Measurements from ENCODE around the gene ADRA1B.
"Not testable (repeated sequence)": the region's sequence is repeated elsewhere in the genome, so short reads cannot be mapped to it uniquely, and the experiment has no call there.

ADRA1B gene

DNA sequence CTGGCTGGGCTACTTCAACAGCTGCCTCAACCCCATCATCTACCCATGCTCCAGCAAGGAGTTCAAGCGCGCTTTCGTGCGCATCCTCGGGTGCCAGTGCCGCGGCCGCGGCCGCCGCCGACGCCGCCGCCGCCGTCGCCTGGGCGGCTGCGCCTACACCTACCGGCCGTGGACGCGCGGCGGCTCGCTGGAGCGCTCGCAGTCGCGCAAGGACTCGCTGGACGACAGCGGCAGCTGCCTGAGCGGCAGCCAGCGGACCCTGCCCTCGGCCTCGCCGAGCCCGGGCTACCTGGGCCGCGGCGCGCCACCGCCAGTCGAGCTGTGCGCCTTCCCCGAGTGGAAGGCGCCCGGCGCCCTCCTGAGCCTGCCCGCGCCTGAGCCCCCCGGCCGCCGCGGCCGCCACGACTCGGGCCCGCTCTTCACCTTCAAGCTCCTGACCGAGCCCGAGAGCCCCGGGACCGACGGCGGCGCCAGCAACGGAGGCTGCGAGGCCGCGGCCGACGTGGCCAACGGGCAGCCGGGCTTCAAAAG lies 55.7 kb downstream of the ADRA1B start:
- DNase-seq: no peak

DNA sequence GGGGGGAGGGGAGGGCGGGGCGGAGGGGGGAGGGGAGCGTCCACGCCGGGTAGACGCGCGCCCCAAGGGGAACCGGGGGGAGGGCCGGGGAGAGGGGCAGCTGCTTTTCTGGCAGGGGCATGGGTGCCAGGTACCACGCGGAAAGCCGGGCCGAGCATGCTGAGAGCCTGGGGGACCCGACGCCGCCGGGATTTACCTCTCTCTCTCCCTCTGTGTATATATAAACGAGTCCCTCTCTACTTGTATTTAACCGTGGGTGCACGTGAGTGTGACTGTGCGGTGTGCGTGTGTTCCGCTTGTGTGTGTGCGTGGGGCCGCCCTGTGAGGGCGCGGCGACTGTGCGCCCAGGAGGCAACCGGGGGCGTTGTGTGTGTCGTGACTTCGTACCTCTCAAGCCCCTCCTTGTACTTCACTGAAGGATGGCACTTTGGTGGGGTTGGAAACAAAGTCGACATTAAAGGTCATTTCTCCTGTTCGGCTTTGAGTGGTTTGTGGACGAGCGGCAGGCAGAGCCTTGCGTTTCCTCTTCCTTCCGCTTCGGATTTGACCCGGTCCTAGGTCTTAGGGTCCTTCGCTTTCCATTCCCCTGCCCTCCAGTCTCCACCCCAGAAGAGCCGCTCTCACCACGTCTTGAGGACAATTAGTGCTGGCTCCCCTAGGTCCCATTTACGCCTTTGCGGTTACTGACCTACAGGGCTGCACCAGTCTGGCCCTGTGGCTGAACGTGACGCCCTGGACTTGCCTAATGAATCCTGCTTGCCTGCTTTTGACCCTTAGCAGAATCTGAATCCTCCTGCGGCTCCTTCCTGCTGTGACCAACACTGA lies 56.5 kb downstream of the ADRA1B start:
- no peak for DNase-seq

DNA sequence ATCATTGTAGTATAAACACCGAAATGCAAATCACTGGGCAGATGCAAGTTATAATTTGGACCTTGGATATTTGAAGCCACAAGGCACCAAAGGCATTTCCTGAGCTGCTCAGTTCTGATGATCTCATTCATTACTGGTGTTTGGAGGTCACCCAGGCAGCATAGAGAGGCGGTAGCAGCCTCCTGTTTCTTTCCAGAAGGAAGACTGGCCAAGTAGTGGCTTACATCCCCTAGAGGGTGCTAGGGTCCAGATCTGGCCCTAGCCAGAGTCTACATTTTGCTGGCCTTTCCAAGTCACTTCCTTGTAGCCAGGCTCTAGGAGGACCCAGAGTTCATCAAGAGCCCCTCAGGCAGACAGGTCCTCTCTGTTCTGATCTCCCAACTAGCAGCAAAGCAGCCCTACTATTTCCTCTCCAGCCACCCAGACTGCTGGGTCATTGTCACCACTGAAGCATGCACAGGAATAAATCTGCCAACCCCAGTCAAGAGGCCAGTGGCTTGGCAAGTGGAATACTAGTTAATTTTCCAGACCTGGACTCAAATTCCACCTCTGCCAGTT lies 59.3 kb downstream of the ADRA1B start:
- DNase-seq: no peak

DNA sequence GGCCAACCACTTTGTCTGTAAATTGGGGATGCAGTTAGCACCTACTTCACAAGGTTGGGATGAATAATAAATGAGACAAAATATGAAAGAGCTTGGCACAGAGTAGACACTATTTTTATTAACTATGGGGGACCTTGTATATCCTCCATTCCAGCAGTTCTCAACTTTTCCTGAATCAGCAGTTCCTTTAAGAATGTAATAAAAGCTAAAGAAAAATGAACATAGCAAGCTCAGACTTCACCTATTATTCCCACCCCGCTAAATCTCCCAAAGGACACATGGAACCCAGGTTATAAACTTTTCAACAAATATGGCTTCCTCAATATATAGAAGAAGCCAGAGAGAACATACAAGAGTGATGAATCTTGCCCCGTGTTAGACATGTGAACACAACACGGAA lies 60.6 kb downstream of the ADRA1B start:
- no peak for DNase-seq

DNA sequence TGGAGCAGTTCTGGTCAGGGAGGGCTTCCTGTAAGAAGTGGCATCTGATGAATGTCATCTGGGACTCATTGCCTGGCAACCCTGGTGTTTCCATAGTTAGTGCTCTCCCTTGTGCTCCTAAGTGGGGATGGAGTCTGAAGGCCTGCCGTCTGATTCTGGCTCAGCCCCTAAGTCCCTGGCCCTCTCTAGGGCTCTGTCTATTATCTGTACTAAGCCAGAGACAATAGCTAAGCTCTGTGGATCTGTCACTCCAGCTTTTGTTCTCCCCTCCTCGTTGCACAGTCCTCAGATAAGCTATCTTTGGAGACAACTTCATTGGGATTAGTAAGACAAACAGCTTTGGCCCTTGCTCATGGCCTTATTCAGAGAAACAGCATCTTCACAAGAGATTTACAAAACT lies 62.1 kb downstream of the ADRA1B start:
- no peak for DNase-seq

DNA sequence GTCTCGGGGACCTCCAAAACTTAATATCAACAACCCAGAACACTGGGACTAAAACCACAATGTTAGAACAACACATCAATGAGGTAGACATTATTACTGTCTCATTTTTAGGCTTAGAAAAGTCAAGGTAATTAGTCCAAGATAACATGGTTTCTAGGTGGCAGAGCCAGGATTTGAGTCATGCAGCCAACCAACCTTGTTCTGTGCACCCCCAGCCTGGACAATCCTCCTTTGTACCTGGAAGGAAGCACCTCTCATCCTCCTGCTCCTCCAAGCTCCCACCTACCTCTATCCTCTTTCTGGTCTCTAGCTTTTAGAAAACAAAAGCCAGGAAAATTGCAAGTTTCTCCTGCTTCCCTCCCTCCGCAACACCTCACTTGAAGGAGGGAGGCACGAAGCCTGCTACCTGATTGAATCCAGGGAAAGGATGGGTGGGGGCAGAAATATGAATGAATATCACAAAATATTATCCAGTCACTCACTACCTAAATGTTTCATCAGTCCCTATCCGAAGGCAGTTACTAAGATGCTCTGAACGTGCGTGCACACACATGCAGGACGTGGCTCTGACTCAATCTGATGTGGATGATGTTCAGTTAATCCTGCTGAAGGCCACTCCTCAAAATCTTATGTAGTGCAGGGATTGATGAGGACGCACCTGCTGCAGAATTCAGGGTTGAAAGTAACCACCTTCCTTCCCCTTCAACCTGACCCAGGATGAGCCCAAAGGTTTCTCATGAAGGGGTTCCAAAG lies 66.3 kb downstream of the ADRA1B start:
- DNase-seq: no peak

DNA sequence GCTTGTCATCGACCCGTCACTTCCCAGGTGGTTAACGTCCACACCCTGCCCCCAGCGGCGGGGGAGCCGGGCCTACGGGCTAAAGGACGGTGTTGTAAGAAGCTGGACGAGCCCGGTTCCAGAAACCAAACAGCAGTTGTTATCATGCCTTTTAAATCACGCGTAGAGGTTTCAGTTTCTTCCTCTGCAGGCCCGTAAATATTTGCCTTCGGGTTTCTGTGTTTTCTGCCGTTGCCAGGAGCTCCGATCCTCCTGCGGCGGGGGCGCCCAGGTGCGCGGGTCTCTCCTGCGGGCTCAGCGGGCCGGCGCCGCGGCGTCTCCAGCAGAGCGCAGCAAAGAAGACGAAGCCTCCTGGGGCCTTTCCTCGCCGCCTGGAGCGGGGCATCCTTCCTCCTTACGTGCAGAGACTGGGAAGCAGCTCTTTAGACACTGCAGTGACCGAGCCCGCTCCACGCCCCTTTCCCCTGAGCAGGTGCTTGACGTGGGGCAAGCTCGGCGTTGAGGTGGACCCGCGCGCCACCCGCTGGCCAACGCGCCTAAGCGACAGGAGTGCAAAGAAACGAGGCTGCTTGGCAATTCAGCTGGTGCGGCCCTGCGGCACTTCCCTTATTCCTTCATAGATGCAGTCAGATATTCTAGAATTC lies 70.9 kb downstream of the ADRA1B start:
- DNase-seq: peak; percentile 45

DNA sequence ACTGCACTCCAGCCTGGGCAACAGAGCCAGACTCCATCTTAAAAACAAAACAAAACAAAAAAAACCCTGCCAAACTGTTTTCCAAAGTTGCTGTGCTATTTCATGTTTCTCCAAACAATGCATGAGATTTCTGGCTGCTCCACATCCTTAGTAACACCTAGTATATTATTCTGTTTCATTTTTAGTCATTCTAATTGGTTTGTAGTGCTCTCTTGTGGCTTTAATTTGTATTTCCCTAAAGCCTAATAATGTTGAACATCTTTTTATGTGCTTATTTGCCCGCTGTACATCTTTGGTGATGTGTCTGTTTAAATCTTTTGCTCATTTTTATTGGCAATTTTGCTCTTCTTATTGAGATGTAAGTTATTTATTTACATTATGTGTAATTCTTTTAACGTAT lies 74.2 kb downstream of the ADRA1B start:
- DNase-seq: no peak

DNA sequence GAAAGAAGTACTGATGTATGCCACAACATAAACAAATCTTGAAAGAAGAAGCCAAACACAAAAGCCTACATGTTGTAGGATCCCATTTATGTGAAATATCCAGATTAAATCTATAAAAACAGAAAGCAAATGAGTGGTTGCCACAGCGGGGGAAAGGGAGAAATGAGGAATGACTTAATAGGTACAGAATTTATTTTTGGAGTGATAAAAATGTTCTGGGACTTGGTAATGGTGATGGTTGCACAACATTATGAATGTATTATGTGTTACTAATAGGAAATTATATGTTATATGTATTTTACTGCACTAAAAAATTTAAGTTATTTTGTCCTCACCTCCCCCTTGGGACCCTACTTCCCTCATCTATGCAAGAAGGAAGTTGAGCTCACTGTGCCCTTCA lies 76.3 kb downstream of the ADRA1B start:
- DNase-seq: no peak

DNA sequence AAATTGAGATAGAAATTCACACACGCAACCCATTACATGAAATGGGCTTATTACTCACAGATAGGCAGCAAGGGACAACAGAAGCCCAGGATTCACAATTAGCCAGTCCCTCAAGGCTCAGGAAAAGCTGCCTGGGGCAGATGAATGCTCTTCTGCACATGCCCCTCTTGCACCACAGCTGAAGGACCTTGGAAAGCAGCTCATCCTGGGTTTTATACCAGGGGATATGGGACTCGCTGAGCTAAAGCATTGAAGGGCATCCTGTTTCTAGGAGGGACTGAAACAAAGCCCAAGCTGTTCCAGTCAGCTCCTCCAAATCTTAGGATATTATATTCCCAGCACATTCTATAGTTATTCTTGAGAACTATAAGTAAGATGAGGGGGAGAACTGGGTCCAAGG lies 76.9 kb downstream of the ADRA1B start:
- DNase-seq: no peak

DNA sequence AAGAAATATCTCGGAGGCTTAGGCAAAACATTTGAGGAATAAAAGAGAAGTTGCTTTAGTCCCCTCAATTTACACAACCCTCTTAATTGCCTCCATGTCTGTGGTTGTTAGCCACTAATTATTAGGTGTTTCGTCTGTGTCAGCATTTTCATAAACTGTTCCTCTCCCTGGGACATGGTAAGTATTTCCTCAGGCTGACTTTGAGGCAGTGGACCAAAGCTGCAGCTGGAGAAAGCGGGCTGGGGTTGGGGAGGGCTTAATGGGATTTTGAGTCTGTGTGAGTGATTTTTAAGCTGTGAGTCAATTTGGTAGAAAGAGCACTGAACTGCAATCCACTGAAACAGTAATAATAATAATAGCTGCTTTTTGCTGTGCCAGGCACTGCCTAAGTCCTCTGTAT lies 79.6 kb downstream of the ADRA1B start:
- no peak for DNase-seq

DNA sequence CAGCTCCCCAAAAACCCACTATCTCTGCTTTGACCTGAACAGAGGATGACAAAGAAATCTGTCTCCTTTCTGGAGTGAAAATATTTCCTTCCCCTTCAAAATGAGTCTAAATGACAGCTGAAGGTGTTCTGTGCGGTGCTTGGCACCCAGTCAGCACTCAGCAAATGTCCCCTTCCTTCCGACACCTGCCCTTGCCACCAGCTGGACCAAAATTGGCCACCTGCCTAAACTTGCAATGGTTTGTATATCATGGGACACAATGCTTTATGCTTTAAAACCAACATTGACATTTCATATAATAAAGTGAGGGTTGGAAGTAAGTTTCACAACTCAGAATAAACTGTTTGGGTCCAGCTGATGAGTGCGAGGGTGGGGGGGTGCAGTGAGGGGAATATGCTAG lies 85.2 kb downstream of the ADRA1B start:
- DNase-seq: no peak

DNA sequence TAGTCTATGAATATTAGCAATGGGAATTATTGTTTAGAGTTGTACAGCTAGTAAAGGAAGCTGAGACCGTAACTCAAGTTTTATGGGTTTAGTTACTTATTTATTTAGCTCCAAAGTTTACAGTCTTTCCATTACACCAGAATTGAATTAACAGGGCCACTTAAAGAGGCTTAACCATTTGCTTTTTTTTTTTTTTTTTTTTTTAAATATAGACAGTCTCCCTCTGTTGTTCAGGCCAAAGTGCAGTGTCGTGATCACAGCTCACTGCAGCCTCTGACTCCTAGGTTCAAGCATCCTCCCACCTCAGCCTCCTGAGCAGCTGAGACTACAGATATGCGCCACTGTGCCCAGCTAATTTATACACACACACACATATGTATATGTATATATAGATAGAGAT lies 91.2 kb downstream of the ADRA1B start:
- no peak for DNase-seq

DNA sequence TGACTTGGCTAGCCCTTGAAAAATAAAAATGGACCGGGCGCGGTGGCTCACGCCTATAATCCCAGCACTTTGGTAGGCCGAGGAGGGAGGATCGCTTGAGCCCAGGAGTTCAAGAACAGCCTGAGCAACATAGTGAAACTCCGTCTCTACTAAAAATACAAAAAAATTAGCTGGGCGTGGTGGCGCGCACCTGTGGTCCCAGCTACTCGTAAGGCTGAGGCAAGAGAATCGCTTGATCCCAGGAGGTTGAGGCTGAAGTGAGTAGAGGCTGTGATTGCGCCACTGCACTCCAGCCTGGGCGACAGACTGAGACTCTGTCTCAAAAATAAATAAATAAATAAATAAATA lies 92.2 kb downstream of the ADRA1B start:
- not testable (repeated sequence) for DNase-seq

DNA sequence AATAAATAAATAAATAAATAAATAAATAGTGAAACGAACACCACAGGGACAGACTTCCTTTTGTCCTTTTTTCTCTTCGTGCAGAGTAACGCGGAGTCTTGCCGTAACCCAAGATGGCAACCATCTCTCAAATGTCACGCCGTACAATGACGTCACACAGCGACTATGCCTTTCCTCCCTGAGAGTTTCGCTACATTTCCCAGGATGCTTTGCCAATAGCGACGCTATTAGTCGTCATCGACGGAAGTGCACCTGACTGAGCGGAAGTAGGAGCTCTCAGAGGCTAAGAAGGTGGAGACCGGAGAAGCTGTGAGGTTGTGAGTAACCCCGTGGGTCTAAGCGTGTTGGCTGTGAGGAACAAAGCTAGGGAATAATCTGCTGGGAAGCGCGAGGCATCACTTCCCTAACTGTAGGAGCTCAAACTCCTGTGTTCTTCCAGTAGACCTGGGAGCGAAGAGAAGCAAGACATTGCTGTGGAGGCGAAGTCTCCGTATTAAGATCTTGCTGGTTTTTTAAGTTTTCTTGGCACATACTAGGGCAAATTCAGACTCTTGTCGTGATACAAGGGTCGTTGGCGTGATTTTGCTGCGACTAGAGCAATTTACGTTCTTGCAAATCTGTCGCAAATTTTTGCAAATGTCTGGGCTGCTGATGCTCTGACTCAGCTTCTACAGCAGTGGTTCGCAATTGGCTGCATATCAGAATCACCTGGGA lies 92.8 kb downstream of the ADRA1B start, which contains the start of gene TTC1:
TTC1 (plus strand) TSS at position 263 of the 714 bp plus-strand sequence. CDS start 1,390 bp downstream, outside the sequence.
- DNase-seq: peak; percentile 83

DNA sequence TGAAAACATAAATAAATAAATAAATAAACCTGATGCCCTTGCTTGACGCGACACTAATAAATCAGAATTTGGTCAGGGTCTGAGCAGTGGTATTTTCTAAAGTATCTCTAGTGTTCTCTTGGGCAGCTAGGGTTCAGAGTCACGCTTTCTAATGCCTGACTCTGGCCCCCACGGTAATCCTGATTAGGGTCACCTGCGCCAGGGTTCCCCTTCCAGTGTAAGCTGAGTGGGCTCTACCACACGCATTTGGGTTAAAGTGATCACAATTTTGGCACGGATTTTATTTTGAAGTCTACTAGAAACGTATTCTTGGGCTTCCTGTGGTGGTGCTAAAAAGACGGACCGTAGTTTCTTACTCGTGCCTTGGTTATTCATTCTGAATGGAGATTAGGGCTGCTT lies 93.3 kb downstream of the ADRA1B start:
- no peak for DNase-seq

DNA sequence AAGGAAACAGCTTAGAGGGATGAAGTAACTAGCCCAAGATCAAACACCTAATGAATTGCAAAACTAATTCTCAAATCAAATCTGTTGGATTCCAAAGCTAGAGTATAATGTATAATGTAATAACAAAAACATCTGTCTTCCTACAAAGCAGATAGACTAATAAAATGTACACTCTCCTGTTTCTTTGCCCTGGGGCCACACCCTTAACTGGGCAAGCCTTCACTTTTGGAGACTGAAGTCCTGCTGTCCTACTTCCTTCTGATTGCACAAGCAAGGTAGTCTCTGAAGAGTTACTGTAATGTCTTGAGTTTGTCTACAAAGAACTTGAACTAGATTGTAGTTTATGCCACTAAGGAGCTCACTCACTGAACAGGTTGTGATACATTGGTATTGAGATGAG lies 95.2 kb downstream of the ADRA1B start:
- no peak for DNase-seq

DNA sequence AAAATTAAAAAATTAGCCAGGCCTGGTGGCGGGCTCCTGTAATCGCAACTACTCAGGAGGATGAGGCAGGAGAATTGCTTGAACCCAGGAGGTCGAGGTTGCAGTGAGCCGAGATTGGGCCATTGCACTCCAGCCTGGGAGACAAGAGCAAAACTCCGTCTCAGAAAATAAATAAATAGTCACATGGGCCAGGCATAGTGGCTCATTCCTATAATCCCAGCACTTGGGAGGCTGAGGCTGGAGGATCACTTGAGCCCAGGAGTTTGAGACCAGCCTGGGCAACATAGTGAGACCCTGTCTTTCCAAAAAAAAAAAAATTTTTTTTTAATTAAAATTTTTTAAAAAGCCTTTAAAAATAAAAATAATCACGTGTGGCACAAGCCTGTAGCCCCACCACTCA lies 97.9 kb downstream of the ADRA1B start:
- DNase-seq: not testable (repeated sequence)

DNA sequence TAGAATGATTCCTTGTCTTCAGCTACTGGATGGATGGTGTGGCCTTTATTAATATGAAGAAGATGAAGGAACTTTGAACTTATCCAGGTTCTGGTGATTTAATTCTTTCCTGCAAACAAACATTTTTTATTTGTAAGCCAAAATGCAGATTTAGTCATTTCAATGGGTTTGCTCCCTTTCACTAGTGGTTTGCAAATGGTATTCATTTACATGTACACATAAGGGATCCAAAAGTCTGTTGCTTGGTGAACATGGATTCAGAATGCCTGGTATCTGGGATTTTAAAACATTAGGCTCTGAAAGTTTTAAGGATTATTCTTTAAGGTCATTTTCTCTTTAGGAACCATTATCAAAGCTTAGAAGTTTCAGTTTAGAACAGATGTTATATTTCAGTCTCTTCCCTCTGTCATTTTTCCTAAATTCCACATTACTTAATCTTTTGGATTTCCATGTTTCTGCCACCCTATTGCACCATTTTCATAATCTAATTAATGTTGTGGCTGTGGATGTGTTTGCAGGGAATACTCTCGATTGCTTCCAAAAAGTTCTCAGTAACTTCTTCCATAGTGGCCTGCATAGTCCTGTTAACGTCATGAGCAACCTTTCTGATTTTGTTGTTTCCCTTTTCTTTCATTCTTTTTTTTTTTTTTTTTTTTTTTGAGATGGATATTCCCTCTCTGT lies 102.8 kb downstream of the ADRA1B start:
- DNase-seq: no peak

DNA sequence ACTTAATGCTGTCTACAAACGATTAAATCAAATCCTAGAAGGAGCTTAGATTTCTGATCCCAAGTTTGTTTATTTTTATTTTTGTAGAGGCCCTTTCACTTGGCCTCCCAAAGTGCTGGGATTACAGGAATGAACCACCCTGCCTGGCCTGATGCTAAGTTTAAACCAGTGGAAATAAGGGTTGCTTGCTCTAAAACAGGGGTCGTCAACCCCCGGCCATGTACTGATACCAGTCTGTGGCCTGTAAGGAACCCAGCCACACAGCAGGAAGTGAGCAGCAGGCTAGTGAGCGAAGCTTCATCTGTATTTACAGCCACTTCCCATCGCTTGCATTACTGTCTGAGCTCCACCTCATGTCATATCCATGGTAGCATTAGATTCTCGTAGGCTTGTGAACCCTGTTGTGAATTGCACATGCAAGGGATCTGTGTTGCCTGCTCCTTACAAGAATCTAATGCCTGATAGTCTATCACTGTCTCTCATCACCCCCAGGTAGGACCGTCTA lies 104.0 kb downstream of the ADRA1B start:
- DNase-seq: no peak

DNA sequence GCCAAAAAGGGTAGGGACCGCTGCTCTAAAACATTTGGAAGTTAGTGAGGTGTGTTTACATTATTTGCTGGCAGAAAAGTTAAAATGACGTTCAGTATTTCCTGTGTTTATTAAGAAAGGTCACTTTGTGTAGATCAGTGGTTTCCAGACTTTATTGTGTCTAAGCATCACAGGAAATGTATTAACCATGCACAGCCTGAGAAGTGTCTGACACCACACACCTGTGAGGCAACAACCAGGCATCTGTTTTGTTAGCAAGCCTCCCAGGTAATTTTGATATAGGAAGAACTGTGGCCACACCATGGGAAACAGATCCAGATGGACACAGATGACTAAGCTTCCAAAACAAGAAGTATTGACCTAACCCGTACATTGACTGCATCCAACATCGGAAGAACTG lies 104.7 kb downstream of the ADRA1B start:
- DNase-seq: no peak
